Stimulated activated CD8-positive, alpha-beta memory T cell treated with anti-CD3 and anti-CD28 coated beads, Interleukin-7, amount 100 ng/mL, for 1 hour (primary cell): ENCODE results near the gene SYNE4.
"Not testable (repeated sequence)": the region's sequence is repeated elsewhere in the genome, so short reads cannot be mapped to it uniquely, and the experiment has no call there.

Experiments used
- DNase-seq, 2 donors: peaks; one replicate each; pipeline ENCODE4 v3.0.0-alpha.2; 2020; ENCODE audit warnings: low read depth in 2 of 2

Gene SYNE4

DNA sequence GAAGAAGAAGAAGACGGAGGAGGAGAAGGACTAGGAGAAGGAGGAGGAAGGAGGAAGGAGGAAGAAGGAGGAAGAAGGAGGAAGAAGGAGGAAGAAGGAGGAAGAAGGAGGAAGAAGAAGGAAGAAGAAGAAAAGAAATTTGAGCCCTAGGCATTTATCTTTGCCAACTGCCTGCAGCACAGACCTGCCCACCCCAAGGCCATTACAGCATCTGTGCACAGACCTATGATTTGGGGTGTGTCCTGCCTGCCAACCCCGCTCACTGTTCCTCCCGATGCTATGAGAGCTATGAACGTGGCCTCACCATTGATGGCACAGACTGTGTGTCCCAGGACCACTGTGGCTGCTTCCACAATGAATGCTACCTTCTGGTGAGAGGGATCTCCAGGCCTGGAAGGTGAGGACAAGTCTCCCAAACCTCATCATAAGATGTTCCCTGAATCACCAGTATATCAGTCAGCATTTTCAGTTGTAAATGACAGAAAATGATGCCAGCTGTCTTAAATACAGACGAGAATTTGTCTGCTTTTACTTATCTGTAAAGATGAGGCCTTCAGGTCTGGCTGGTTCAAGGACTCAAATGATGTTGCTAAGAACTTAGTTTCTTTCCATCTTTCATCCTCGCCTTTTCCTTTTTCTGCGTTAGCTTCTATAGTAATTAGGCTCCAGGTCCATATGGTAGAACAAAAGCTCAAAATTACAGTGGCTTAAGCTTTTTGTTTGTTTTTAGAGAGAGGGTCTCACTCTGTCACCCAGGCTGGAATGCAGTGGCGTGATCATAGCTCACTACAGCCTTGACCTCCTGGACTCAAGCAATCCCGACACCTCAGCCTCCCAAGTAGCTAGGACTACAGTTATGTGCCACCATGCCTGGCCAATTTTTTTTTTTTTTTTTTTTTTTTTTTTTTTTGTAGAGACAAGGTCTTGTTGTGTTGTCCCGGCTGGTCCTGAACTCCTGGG is 17.6 kb downstream of the SYNE4 start:
- DNase-seq: no peak

GRCh38 chr19:35990156-35990555 is 18.5 kb downstream of the SYNE4 start:
- DNase-seq: no peak

DNA sequence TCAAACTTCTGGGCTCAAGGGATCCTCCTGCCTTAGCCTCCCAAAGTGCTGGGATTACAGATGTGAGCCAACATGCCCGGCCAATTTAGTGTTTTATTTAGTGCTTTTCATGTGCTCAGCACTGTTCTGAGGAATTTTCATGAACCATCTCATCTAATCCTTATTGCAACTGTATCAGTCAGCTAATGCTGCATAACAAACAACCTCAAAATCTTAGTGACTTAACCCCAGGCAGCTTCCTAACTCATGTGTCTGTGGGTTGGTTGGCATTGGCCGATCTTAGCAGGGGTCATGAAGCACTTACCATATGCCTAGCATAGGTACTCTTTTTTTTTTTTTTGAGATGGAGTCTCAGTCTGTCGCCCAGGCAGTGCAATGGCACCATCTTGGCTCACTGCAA is 19.8 kb downstream of the SYNE4 start:
- DNase-seq: no peak

- DNase-seq: no peak
Observed at GRCh38 chr19:35987571-35987896, 21.1 kb downstream of the SYNE4 start.

- no peak for DNase-seq
Observed at GRCh38 chr19:35986664-35987570, 21.7 kb downstream of the SYNE4 start.

GRCh38 chr19:35986111-35986510 is 22.5 kb downstream of the SYNE4 start:
- no peak for DNase-seq

DNA sequence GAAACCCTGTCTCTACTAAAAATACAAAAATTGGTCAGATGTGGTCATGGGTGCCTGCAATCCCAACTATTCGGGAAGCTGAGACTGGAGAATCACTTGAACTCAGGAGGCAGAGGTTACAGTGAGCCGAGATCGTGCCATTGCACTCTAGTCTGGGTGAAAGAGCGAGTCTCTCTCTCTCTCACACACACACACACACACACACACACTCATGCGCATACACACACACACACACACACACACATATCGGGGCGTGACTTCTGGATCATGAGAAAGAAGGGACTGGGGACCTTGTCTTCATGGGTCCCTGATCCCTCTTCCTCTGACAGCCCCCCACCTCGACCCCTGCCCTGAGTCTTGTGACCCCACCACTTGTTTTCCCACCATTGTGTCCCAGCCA is 25.4 kb downstream of the SYNE4 start:
- no peak for DNase-seq

DNA sequence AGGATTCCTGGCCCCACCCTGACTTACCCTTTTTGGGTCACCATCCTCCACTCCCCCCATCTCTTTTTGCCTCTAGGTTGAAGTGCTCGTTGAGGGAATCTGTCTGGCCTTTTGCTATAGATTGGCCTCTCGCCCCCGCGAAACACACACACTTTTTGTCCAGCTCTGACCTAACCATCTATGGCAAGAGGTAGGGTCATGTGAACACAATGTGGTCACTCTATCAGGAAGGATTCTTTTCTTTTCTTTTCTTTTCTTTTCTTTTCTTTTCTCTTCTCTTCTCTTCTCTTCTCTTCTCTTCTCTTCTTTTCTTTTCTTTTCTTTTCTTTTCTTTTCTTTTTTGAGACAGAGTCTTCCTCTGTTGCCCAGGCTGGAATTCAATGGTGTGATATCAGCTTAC is 27.6 kb downstream of the SYNE4 start:
- not testable (repeated sequence) for DNase-seq

- no peak for DNase-seq
Observed at GRCh38 chr19:35978832-35979365, 29.7 kb downstream of the SYNE4 start.

GRCh38 chr19:35978271-35978670 is 30.3 kb downstream of the SYNE4 start:
- no peak for DNase-seq

DNA sequence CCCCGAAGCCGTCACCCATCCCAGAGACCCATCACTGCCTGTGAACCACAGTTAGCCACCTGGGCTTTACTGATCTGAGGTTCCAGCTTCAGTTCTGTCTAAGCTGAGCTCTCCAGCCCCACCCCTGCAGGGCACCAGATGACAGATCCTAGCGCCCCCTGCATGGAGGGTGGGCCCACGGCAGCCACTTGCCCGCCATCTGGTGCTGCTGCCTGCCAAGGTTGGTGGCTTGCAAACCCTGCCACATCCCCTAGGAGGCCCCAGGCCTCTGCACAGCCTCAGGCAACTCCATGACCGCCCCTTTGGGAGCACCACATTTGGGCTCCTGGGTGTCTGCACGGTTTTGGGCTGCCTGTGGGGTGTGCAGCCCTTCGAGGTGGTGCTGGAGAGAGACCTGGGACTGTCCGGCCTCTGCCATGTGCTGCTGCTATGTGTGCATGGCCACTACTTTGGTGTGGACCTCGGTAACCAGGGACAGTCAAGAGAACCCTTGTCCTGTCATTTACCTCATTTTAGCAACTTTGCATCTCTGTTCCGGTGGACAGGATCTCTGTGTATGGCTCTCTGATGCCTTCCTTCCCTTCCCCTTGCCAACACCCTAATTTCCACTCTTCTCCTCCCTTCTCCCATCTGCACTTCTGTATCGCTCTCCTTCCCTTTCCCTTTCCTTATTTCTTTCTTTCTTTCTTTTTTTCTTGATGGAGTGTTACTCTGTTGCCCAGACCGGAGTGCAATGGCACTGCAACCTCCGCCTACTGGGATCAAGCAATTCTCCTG is 31.0 kb downstream of the SYNE4 start:
- no peak for DNase-seq

DNA sequence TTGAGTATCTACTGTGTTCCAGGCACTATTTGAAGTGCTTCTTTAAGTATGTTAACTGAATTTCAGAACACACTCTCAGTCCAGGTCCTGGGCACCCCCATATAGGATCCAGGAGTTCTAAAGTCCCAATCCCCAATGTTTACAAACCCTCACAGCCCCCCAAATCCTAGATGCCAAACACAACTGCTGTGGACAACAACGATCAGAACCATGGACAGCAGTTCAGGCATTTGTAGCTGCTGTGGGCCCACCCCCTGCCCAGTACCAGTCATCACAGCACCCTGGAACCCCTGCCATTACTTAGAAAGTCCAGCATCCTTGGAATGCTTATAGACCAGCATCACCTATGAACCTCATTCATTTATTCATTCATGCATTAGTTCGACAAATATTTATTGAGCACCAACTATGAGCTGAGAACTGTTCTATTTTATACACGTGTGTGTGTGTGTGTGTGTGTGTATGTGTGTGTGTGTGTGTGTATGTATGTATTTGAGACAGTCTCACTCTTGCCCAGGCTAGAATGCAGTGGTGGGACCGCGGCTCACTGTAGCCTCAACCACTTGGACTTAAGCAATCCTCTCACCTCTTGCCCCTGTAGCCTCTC is 32.9 kb downstream of the SYNE4 start:
- DNase-seq: no peak

GRCh38 chr19:35973487-35973886 is 35.1 kb downstream of the SYNE4 start:
- DNase-seq: no peak

DNA sequence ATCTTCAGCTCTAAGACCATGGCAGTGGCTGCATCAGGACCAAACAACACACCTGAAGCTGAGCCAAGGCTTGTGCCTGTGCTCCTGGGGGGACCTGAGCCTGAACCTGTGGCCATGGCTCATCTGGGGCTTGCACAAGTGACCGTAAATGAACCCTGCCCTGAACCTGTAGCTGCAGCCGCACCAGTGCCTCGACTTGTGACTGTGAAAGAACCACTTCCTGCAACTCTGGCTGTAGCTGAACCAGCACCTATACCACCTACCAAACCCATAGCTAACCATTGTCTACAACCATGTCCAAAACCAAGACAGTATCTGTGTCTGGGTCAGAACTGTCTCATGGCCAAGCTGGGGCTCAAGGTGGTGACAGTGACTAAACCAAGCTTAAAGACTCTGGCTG is 41.8 kb downstream of the SYNE4 start:
- DNase-seq: no peak

GRCh38 chr19:35963514-35963913 is 45.1 kb downstream of the SYNE4 start:
- no peak for DNase-seq

DNA sequence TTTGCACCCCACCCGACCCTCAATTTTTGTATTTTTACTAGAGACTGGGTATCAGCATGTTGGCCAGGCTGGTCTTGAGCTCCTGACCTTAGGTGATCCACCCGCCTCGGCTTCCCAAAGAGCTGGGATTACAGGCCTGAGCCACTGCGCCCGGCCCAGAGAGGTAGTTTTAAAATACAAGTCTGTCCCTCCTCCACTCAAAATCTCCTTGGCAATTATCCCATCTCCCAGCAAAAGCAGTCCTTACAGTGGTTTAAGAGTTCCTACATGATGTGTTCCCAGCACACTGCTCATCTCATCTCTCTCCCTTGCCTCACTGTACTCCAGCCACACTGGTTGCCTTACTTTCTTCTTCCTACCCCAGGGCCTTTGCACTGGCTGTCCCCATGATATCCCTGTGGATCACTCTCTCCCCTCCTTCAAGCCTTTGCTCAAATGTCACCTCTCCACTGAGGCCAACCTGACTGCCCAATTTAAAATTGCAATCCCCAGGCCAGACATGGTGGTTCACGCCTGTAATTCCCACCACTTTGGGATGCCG is 48.1 kb downstream of the SYNE4 start:
- no peak for DNase-seq

DNA sequence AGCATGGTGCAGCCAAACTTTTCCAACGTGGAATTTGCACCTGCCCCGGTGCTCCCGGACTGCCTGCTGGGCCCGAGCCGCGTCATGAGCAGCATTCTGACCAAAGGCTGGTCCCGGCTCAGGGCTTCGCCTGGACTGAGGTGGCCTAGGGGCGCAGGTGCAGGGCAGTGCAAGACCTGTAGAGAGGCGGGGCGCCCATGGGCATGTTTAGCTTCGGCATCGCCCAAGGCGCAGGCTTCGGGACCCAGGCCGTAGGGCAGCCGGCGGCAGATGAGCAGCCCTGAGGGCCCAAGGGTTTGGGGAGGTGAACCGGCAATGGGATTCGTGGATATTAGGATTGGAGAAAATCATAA is 48.7 kb downstream of the SYNE4 start:
- no peak for DNase-seq

DNA sequence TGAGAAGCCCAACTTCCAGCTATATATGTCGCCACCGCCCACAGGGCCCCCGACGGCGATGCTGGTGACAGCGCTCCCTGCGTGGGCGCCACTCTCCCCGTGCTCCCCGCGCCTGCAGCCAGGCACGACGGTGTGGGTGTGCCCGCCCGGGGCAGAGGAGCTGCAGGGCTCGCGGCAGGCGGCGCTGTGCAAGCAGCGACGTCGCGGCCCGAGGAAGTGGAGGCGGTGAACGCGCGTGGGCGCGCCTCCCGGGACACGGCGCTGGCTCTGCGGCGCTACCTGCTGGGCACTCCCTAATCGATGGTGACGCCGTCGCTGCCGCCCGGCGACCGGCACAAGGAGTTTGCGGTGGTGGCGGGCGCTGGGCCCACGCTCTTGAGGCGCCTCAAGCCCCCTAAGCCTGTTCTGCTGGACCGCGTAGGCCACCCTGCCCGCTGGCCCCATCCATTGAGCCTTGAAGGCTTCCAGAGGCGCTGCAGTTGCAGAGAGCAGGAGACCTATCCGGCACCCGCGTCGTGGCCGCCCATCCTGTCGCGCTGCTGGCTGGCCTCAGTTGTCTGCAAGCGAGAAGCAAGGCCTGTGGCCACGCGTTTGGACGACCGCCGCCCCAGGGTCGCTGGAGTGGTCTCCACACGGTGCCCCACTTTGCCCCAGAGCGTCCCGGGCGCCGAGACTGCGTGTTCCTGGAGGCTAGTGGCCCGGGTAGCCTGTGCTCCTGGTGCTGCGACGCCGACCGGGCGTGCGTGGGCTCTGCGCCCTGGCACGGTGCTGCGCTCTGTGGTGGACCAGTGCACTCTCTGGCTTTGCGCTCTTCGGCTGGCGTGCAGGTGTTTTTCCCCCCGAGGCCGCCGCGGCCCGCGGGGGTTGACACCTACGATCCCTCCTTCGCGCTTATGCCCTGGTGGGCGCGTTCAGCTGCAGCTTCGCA is 49.3 kb downstream of the SYNE4 start:
- peak; percentile 57 for DNase-seq

DNA sequence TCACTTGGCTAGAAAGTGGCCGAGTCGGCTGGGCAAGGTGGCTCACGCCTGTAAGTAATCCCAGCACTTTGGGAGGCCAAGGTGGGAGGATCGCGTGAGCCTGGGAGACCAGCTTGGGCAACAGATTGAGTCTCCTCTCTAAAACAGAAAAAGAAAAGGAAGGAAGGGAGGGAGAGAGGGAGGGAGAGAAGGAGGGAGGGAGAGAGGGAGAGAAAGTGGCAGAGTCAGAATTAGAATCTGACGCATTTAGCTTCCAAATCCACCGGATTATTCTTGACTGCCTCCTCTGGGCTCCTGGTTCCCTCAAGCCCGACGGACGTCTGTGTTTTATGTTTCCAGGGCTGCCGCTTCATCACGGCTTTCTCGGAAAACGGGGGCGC is 50.0 kb downstream of the SYNE4 start:
- DNase-seq: no peak

DNA sequence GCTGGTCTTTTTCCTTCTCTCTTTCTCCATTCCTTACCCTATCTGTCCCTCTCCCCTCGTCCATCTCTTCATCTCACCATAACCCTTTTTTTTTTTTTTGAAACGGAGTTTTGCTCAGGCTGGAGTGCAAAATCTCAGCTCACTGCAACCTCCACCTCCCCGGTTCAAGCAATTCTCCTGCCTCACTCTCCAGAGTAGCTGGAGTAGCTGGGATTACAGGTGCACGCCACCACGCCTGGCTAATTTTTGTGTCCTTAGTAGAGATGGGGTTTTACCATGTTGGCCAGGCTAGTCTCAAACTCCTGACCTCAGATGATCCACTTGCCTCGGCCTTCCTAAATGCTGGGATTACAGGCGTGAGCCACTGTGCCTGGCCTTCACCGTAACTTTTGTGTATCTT is 51.2 kb downstream of the SYNE4 start:
- DNase-seq: not testable (repeated sequence)
